Breast epithelium (tissue), 4 donors: ENCODE results near the gene RIBC1. TPM values are rescaled to one million over a fixed set of nuclear protein-coding genes. Genes with fewer than 3 reads are reported as not detected.

Source experiments
- DNase-seq, 2 donors: peaks; one replicate each; pipeline ENCODE4 v3.0.0-alpha.2; 2019; ENCODE audit warnings: low spot score in 2 of 2
- H3K27ac ChIP-seq, 2 donors: fragments of 200-600 bp; sonication (generic) in 1 of 2; one replicate each; pipeline ENCODE4 v1.5.1; 2016 to 2019; ENCODE audit warnings: mild to moderate bottlenecking in 1 of 2
- H3K27me3 ChIP-seq, 2 donors: fragments of 200-600 bp; sonication (generic) in 1 of 2; one replicate each; pipeline versions ENCODE4 v1.5.1 to v1.6.0; 2017 to 2019; ENCODE audit warnings: control low read depth in 1 of 2, mild to moderate bottlenecking in 1 of 2
- H3K36me3 ChIP-seq: fragments of 200-600 bp; one replicate; pipeline ENCODE4 v1.5.1; 2019
- H3K4me1 ChIP-seq, 2 donors: fragments of 200-600 bp; sonication (generic); one replicate each; pipeline ENCODE4 v1.5.1; 2016 to 2019; ENCODE audit warnings: control low read depth in 1 of 2
- H3K4me3 ChIP-seq, 3 donors: fragments of 200-600 bp; sonication (generic); 1 replicate in 2 of 3; 2 replicates in 1 of 3; pipeline ENCODE4 v1.5.1; 2016 to 2019; ENCODE audit warnings: mild to moderate bottlenecking in 3 of 3, moderate library complexity in 2 of 3
- H3K9me3 ChIP-seq, 2 donors: fragments of 200-600 bp; sonication (generic) in 1 of 2; one replicate each; pipeline ENCODE4 v1.5.1; 2016 to 2019; ENCODE audit warnings: control low read depth in 1 of 2
- CTCF ChIP-seq, 3 donors: fragments of 450-650 bp; IDR thresholded peaks; one replicate each; pipeline ENCODE4 v1.5.1; 2016 to 2017; ENCODE audit warnings: antibody characterized with exemption in 3 of 3, mild to moderate bottlenecking in 3 of 3, moderate library complexity in 3 of 3
- POLR2A ChIP-seq: fragments of 450-650 bp; IDR thresholded peaks from one replicate; pipeline ENCODE4 v1.6.1; 2016; ENCODE audit warnings: antibody characterized with exemption, mild to moderate bottlenecking, moderate library complexity
- POLR2AphosphoS5 ChIP-seq, 3 donors: sonication (generic); formaldehyde crosslinking; IDR thresholded peaks; one replicate each; pipeline ENCODE4 v1.6.1; 2017; ENCODE audit warnings: antibody characterized with exemption in 3 of 3
- intact Hi-C: fragments of 100-400 bp; cut with DNase I; formaldehyde crosslinking; loops from one replicate; pipeline ENCODE4 v1.15.1; 2023; ENCODE audit warnings: low total_unique reads
- total RNA-seq, 3 donors: library from RNA; depleted of rRNA; stranded (reverse); fragments of >200 nt; gene quantifications; one replicate each; pipeline ENCODE4 v1.1.0, GENCODE V29; 2016

Gene RIBC1
- total RNA-seq, 3 donors from 2014 or later: 2.0 to 2.9 (median 2.1) TPM

- Histone ChIP-seq H3K4me1 (peaks cover 7 to 13% of the 10 kb centered on the region in 2 donors), H3K36me3 (no peaks in the 10 kb centered on the region), H3K27me3 (no peaks in the 10 kb centered on the region), H3K4me3 (peak within 1 kb of the TSS; percentile 58 to 94 (median 69)), H3K9me3 (no peaks in the 10 kb centered on the region), H3K27ac (peak within 1 kb of the TSS; percentile 97 to 100)
- TF ChIP-seq POLR2AphosphoS5 (IDR thresholded peaks at IDR 0.05) (peak; percentile 66 to 87 (median 81)), CTCF (IDR thresholded peaks at IDR 0.05) (peak in 1 of 3 donors; percentile 15), POLR2A (peak; percentile 43)
- peak; percentile 94 to 98 for DNase-seq
- intact Hi-C loops: no loop called here
These were observed 400 bp upstream of the RIBC1 start, which contains the start of gene SMC1A for GRCh38 chrX:53422086-53422860. SMC1A (minus strand) TSS chrX:53422654; CDS start chrX:53422600, 54 bp downstream.

DNA sequence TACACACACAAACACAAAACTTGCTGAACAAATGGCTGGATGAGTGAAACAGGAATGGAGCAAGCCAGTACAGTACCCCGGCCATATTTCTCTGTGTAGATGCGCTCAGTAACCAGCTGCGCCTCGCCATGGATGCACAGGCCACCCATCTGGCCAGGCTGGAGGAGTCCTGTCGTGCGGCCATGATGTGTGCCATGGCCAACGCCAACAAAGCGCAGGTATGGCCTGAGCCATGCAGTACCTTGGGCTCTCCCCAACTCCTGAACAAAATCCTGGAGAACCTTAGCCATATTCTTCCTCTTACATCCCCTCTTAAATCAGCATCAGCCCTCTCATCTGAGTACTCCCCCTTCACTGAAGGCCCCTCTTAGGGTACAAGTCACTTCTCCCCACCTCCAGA lies 7.1 kb downstream of the RIBC1 start:
- no peak overlapping the region for H3K27ac ChIP-seq
- peaks cover 0 to 27% of the 10 kb centered on the region in 2 donors for H3K27me3 ChIP-seq
- no peak overlapping the region for H3K4me3 ChIP-seq
- intact Hi-C loops: loop anchor here (5.0 kb wide), 1 partner anchor 357 kb away; no protein-coding TSS in a partner anchor
- no peaks in the 10 kb centered on the region for H3K4me1 ChIP-seq
- no peak for TF ChIP-seq POLR2AphosphoS5 (IDR thresholded peaks at IDR 0.05)
- no peak for TF ChIP-seq POLR2A
- no peak for TF ChIP-seq CTCF (IDR thresholded peaks at IDR 0.05)
- no peaks in the 10 kb centered on the region for H3K36me3 ChIP-seq
- no peak for DNase-seq
- no peaks in the 10 kb centered on the region for H3K9me3 ChIP-seq

- TF ChIP-seq POLR2AphosphoS5 (IDR thresholded peaks at IDR 0.05): no peak
- no peaks in the 10 kb centered on the region for H3K4me1 ChIP-seq
- H3K27me3 ChIP-seq: peaks cover 0 to 27% of the 10 kb centered on the region in 2 donors
- H3K9me3 ChIP-seq: no peaks in the 10 kb centered on the region
- DNase-seq: no peak
- H3K27ac ChIP-seq: no peak overlapping the region
- intact Hi-C loops: loop anchor here (5.0 kb wide), 1 partner anchor 358 kb away; no protein-coding TSS in a partner anchor
- H3K36me3 ChIP-seq: no peaks in the 10 kb centered on the region
- H3K4me3 ChIP-seq: no peak overlapping the region
These were observed 7.6 kb downstream of the RIBC1 start for GRCh38 chrX:53430231-53430630.

GRCh38 chrX:53433651-53434639 lies 11.3 kb downstream of the RIBC1 start, which contains the start of gene HSD17B10:
HSD17B10 (minus strand) TSS chrX:53434370; CDS start chrX:53434345, 25 bp downstream.
- intact Hi-C loops: loop anchor here (5.0 kb wide), 1 partner anchor 362 kb away; no protein-coding TSS in a partner anchor
- TF ChIP-seq POLR2A: no peak
- peak in 2 of 3 donors; percentile 51 to 69 for TF ChIP-seq POLR2AphosphoS5 (IDR thresholded peaks at IDR 0.05)
- no peak for TF ChIP-seq CTCF (IDR thresholded peaks at IDR 0.05)

DNA sequence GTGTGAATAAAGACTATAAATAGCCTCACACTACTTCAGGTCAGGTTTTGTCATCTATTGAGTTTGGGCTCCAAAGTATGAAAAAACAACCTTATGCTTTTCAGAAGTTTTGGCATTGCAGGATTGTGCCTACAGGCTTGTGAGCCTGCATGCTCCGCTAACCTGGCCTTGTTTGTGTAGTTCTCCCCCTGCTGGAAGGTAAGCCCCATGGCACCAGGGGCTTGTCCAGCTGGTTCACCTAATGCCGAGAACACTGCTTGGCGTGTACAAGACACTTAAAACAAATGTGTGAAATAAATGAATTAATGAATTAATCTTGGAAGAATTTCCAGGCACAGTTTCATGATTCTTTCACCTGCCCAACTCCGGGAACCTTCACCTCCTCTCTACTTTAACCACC lies 13.3 kb downstream of the RIBC1 start:
- DNase-seq: peak; percentile 56 to 59
- no peak overlapping the region for H3K4me3 ChIP-seq
- H3K27me3 ChIP-seq: peaks cover 0 to 56% of the 10 kb centered on the region in 2 donors
- H3K36me3 ChIP-seq: no peaks in the 10 kb centered on the region
- TF ChIP-seq CTCF (IDR thresholded peaks at IDR 0.05): peak; percentile 48 to 71 (median 55)
- TF ChIP-seq POLR2A: no peak
- peak in 1 of 3 donors; percentile 25 for TF ChIP-seq POLR2AphosphoS5 (IDR thresholded peaks at IDR 0.05)
- intact Hi-C loops: no loop called here
- no peaks in the 10 kb centered on the region for H3K4me1 ChIP-seq
- no peak overlapping the region for H3K27ac ChIP-seq
- no peaks in the 10 kb centered on the region for H3K9me3 ChIP-seq

More at GRCh38 chrX:53433651-53434639, 11.3 kb downstream of the RIBC1 start, which contains the start of gene HSD17B10:
- peaks cover 0 to 48% of the 10 kb centered on the region in 2 donors for H3K27me3 ChIP-seq
- no peaks in the 10 kb centered on the region for H3K9me3 ChIP-seq
- peak; percentile 82 to 90 for DNase-seq
- peak within 1 kb of the TSS; percentile 56 to 68 (median 67) for H3K4me3 ChIP-seq
- H3K4me1 ChIP-seq: no peaks in the 10 kb centered on the region
- H3K36me3 ChIP-seq: no peaks in the 10 kb centered on the region
- peak within 1 kb of the TSS; percentile 73 to 77 for H3K27ac ChIP-seq
